Hematopoietic multipotent progenitor cell treated with erythropoietin and hydrocortisone succinate and interleukin-3 and kit ligand, for 17 days (in vitro differentiated cells): Measurements from ENCODE around the gene SLC38A1.
"Not testable (repeated sequence)": the region's sequence is repeated elsewhere in the genome, so short reads cannot be mapped to it uniquely, and the experiment has no call there.

ENCODE experiments used
- DNase-seq: peaks from one replicate; pipeline ENCODE4 v3.0.0-alpha.2; 2015; ENCODE audit warnings: low spot score

The SLC38A1 gene

GRCh38 chr12:46206471-46206870 is 62.4 kb downstream of the SLC38A1 start:
- no peak for DNase-seq

- no peak for DNase-seq
Measured at GRCh38 chr12:46205294-46205693, 63.5 kb downstream of the SLC38A1 start.

DNA sequence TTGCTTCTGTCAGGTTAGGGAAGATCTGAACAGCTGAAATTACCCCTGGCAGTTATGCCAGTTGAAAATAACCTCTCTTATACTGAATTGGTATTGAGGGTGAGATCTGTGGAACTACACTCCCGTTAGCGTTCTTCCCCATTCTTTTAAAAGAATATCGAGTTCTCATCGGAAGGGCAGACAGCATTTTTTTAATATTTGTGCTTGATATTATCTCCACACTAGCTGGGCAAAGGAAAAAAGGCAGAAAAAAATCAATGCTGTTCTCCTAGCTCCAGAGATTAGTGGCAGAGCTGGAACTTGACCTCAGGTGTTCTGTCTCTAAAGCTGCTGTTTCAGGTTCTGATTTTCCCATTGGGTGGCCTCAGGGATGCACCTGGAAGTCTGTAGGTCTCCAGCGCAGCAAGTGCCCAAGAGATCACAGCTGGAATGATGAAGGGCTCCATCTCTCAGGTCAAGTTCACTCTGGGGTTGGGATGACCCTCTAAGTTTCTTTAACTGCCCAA is 67.5 kb downstream of the SLC38A1 start:
- no peak for DNase-seq

- no peak for DNase-seq
Measured at GRCh38 chr12:46200551-46200950, 68.3 kb downstream of the SLC38A1 start.

GRCh38 chr12:46198913-46199312 is 69.9 kb downstream of the SLC38A1 start:
- DNase-seq = no peak

GRCh38 chr12:46197883-46198282 is 71.0 kb downstream of the SLC38A1 start:
- no peak for DNase-seq

DNA sequence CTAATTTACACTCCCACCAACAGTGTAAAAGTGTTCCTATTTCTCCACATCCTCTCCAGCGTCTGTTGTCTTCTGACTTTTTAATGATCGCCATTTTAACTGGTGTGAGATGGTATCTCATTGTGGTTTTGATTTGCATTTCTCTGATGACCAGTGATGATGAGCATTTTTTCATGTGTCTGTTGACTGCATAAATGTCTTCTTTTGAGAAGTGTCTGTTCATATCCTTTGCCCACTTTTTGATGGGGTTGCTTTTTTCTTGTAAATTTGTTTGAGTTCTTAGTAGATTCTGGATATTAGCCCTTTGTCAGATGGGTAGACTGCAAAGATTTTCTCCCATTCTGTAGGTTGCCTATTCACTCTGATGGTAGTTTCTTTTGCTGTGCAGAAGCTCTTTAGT is 78.3 kb downstream of the SLC38A1 start:
- DNase-seq = not testable (repeated sequence)

DNA sequence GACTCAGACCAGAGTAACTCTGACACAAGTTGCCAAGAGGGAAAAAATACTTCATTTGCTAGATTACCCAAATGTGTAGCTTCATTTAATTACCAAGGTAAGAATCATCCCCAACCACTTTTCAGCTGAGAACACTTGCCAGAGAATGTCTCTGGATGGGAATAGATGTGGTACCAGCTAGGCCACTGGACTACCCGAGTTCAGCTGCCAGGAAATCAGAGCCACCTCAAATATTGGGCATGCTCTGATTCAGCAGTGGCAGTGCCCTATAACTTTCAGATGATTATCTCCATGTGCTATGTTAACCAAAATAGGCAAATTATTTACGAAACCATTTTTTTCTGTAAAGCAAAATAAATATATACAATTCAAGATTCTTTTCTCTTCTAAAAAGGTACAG is 80.7 kb downstream of the SLC38A1 start:
- no peak for DNase-seq

- no peak for DNase-seq
Measured at GRCh38 chr12:46187023-46187422, 81.8 kb downstream of the SLC38A1 start.

DNA sequence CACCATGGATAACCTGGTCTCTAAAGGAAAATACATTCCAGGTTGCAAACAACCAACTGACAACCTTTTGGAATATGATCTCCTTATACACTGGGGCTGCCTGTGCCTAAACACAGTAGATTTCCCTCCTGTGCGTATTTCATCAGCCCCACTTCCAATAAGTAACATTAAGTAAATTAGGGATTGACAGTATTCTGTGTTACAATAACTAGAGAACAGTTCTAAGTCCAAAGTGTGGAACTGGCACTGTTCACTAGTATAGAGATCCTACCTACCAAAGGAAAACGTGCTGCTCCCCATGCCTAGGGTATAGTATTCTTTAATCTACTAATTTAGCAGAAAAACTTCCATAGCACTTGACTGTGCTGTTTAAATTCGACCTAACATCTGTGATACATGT is 82.8 kb downstream of the SLC38A1 start:
- no peak for DNase-seq

DNA sequence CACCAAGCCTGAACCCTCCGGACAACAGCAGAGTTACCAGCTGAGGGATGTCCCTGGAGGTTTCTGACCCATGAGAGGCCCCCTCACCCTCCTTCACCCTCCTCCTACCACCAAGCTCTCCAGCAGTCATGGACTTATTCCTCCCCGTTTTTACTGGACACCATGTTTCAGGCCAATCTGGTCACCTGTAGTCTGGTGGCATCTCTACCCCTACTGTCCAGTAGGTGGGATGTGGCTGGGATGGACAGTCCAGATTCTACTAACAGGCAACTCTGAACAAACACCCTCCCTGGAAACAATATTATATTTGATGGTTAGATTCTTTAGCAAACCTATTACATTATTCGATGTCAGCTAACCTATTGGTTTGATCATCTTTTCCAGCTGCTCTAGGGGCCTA is 83.2 kb downstream of the SLC38A1 start:
- DNase-seq = no peak

- DNase-seq = no peak
Measured at GRCh38 chr12:46184798-46185595, 83.8 kb downstream of the SLC38A1 start.

- no peak for DNase-seq
Measured at GRCh38 chr12:46183112-46183511, 85.7 kb downstream of the SLC38A1 start.

DNA sequence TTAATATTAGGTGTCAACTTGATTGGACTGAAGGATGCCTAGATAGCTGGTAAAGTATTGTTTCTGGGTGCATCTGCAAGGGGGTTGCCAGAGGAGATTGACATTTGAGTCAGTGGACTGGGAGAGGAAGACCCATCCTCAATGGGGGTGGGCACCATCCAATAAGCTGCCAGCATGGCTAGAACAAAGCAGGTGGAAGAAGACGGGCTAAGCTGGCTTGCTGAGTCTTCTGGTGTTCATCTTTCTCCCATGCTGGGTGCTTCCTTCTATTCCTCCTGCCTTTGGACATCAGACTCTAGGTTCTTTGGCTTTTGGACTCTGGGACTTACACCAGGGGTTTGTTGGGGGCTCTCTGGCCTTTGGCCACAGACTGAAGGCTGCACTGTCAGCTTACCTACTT is 87.4 kb downstream of the SLC38A1 start:
- DNase-seq = no peak

GRCh38 chr12:46179693-46180452 is 89.0 kb downstream of the SLC38A1 start:
- no peak for DNase-seq

DNA sequence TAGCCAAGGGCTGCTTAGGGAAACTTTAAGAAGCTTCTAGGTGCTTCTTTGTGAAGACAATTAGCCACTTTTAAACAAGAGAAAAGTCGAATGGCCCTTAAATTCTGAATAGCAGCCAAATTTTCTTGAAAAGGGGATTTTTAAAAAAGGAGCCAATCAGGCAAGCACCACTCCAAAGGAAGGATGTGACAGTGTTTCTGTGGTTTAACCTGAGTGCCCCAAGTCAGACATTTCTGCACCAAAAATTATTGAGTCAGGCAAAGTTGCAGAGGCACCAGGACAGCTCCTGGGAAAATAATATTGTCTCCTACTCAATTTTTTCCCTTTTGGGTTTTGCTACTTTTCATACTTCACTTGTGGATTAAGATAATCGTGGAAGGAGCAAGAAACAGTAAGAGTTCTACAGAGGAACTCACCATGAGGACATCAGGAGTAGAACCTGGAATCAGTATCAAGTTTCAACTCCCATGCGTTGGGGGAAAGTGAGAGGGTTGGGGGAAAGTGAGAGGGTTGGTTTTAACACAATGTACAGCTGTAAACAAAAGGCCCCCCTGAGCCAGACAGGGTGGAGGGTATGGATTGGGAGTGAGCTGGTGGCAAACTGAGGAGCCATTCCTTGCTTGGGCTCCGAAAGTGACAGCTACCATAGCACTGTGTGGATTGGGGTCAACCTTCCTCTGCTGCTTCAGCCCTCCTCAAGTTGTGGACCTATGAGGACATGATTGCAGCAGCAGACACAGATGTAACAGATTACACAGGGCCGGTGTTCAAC is 90.8 kb downstream of the SLC38A1 start:
- DNase-seq = no peak

DNA sequence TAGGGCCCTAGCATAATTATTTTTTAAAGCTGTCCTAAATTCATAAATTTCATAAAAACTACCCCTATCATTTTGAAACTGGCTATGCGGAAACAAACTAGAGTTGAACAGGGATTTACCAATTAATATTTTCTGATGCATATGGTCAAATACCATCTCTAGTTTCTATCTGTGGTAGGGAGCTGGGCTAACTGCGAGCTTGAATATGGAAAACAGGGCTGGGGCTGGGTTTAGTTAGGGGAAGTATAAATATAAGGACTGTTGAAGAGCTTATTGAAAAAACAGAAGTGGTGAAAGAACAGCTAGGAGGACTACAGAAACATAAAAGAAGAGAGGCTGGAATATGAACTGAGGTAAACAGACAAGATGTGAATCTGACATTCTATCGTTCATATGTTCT is 91.8 kb downstream of the SLC38A1 start:
- DNase-seq = no peak

DNA sequence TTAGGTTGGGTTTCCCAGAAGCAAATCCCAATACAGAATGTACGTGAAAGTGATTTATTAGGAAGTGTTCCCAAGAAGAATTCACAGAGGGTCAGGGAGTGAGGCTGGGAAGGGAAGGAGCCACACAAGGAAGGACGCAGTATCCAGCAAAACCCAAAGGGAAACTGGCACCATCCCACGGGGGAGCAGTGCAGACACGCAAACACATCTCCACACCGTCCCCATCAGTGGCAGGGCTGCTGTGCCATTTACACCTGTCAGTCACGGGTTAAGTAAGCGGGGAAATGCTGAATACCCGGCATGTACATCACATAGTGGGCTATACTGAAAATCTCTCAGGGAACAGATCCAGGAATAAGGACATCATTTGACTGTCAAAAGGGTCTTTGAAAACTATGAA is 93.9 kb downstream of the SLC38A1 start:
- no peak for DNase-seq

DNA sequence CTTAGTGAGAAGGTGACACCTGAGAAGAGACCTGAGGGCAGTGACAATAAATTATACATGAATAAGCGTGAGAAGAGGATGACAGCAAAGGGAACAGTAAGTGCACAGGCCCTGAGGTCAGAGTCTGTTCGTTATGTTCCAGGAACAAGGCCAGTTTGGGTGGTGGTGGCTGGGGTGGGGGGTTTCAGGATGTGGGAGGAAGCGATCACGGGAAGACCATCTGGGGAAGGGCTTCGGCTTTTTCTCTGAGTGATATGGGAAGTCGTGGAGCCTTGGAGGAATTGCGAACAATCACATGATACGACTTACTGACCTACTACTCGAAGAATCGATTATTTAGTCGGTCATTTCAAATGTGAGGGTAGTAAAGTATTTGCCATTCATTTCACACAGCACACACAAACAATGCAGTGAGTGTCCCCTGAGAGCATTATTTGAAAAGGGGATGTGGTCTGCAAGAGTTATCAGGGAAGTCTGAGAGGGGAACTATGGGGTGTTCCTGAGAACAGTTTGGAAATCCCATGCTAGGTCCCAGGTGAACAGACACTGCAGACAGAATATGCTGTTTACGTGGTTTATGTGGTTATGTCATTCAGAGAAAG is 94.7 kb downstream of the SLC38A1 start:
- no peak for DNase-seq

DNA sequence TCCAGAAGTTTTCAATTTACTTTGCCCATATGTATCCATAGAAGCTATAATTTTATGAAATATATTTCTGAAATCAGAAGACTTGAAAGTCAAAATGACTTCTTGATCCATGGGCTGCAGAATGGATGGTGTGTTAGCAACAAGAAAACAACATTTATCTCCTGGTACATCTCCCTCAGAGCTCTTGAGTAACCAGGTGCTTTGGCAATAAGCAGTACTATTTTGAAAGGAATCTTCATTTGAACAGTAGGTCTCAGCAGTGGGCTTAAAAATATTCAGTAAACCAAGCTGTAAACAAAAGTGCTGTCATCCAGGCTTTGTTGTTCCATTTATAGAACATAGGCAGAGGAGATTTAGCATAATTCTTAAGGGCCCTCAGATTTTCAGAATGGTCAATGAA is 100.4 kb downstream of the SLC38A1 start:
- DNase-seq = no peak

DNA sequence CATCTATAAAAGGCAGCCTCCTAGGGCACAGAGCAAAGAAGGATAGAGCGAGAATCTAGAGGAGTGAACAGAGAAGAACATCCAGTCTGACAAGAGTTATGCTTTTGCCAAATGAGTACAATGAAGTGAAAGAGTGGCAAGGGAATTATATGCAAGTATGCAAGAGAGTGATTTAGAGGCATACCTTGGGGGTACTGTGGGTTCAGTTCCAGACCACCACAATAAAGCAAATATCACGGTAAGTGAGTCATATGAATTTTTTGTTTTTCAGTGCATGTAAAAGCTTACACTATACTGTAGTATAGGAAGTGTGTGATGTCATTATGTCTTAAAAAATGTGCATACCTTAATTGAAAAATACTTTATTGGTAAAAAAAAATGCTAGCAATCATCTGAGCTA is 101.4 kb downstream of the SLC38A1 start:
- no peak for DNase-seq

DNA sequence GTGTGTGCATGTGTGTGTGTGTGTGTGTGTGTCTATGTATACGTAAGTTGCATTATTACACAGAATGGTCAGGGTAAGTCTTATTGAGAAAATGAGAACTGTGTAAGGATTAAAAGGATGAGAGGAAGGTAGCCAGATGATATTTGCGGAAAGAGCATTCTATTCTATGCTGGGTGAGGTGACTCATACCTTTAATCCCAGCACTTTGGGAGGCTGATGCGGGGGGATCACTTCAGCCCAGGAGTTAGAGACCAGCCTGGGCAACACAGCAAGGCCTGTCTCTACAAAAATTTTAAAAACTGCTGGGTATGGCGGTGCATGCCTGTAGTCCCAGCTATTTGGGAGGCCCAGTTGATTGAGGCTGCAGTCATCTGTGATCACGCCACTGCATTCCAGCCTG is 103.7 kb downstream of the SLC38A1 start:
- no peak for DNase-seq
